ENCODE data around the gene DEFB129.

DEFB129 gene

DNA sequence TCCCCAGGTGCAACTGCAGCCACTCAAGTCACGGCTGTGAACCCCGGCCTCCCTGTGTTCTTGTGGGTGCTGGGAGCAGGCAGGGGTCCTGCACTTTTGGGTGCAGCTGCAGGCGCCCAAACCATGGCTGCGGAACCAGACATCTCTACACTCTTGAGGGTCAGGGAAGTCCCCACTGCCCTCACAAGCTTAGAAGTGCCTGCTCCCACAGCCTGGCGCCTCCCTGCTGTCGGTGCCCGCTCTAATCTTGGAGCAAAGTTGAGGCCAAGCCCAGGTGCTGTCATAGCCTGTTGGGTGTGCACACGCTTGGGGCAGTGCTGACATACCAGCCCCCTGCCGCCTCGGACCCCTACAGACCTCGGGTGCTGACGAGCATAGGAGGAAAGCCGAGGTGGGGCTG is 36.6 kb downstream of the DEFB129 start:
- TF ChIP-seq, protein P1, sequence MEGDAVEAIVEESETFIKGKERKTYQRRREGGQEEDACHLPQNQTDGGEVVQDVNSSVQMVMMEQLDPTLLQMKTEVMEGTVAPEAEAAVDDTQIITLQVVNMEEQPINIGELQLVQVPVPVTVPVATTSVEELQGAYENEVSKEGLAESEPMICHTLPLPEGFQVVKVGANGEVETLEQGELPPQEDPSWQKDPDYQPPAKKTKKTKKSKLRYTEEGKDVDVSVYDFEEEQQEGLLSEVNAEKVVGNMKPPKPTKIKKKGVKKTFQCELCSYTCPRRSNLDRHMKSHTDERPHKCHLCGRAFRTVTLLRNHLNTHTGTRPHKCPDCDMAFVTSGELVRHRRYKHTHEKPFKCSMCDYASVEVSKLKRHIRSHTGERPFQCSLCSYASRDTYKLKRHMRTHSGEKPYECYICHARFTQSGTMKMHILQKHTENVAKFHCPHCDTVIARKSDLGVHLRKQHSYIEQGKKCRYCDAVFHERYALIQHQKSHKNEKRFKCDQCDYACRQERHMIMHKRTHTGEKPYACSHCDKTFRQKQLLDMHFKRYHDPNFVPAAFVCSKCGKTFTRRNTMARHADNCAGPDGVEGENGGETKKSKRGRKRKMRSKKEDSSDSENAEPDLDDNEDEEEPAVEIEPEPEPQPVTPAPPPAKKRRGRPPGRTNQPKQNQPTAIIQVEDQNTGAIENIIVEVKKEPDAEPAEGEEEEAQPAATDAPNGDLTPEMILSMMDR (IDR thresholded peaks at IDR 0.05; ENCODE audit: borderline replicate concordance, control extremely low read depth, extremely low read depth, insufficient read depth, missing control alignments) = no peak
- no peak for DNase-seq (ENCODE audit: low spot score)

DNA sequence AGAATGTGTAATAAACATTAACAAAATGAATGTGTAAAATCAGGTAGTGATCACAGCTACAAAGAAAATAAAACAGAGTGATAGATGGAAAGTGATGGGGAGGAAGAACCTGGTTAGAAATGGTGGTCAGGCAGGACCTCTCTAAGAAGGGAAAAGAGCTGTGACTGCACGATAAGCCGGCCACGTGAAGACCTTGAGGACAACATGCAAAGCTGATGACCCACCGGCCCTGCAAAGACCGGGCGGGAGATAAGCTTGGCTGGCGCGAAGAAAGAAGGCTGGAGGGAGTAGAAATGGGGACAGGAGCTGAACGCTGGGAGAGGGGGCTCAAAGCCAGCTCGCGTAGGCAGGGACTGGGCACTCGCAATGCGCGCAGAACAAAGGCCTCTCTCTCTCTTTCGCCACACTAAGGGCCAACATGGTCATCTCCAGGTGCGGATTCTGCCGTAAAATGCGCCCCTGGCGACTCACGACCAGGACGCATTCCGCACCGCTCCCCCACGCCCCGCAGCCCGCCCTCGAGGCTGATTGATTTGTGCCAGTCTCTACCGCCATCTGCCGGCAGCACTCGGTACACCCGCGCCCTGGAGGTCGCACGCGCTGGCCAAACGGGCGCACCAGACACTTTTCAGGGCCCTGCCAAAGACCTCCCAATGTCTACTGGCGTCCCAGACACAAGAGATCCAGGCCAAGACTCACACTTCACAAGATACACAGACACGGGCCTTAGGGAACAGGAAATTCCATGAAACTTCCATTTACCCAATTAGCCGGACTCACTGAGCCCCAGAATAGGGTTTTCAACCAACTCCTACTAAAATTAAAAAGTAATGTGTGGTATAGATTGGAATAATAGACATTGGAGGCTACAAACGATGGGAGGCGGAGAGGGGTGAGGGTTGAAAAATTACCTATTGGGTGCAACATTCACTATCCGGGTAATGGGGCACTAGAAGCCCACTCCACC is 39.8 kb downstream of the DEFB129 start:
- TF ChIP-seq, protein P1 (IDR thresholded peaks at IDR 0.05; ENCODE audit: borderline replicate concordance, control extremely low read depth, extremely low read depth, insufficient read depth, missing control alignments) = peak; percentile 93
- DNase-seq (ENCODE audit: low spot score) = peak; percentile 92
- in situ Hi-C loops (cut with MboI; ENCODE audit: low sequenced_read_pairs, unreplicated experiment) = no loop called here

More for the DNA sequence above, 36.6 kb downstream of the DEFB129 start:
- in situ Hi-C loops (cut with MboI; ENCODE audit: low sequenced_read_pairs, unreplicated experiment) = no loop called here

DNA sequence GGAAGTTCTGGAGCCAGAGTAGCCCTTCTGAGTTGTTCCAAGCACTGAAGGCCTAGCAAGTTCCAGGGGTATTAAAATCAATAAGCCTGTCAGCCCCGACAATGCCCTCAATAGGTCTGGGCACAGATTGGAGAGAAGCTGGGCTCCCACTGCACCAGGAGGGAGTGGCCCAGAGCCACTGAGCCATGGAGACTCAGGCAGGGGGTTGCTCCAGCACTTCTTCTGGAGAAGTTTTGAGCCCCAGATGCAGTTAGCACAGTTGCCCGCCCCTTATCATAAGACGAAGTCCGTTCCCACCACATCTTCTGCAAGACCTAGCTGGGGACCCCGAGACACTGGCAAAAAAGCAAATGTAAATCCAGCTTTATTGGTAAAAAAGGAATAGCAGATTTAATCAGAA is 43.5 kb downstream of the DEFB129 start:
- in situ Hi-C loops (cut with MboI; ENCODE audit: low sequenced_read_pairs, unreplicated experiment) = no loop called here
- TF ChIP-seq, protein P1 (IDR thresholded peaks at IDR 0.05; ENCODE audit: borderline replicate concordance, control extremely low read depth, extremely low read depth, insufficient read depth, missing control alignments) = no peak
- no peak for DNase-seq (ENCODE audit: low spot score)

DNA sequence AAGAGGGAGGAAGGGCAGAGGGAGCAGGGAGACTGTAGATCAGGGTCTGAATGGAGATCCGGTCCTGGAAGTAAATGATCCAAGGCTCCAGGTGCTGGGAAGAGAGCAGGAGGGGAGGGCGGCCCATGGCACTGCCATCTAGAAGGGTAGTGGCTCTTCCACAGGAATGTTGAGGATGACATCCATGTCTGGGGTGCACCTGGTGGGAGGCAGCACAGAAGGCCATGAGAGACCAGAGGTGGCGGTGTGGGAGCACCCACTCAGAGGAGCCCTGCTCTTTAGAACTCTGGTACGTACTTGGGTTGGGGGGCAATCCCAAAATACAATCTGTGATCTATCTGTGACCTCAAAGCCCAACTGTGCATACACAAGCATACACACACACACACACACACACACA is 44.0 kb downstream of the DEFB129 start:
- TF ChIP-seq, protein P1 (IDR thresholded peaks at IDR 0.05; ENCODE audit: borderline replicate concordance, control extremely low read depth, extremely low read depth, insufficient read depth, missing control alignments) = no peak
- in situ Hi-C loops (cut with MboI; ENCODE audit: low sequenced_read_pairs, unreplicated experiment) = no loop called here
- DNase-seq (ENCODE audit: low spot score) = no peak

DNA sequence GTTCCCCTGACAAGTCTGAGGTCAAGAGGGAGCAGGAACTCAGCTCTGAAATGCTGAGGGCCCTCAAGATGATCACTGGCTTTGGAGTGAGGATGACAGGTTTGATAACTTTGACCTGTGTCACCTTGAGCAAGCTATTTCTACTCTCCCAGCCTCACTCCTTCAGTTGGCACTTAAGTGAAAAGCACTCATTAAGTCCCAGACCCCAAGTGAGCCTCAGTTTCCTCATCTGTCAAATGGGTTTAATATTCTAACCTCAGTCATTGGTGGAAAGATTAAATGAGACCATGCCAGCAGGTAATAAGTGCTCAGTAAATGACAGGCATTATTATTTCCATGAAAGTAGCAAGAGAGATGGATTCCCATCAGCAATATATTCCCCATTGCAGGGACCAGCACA is 44.5 kb downstream of the DEFB129 start:
- no peak for DNase-seq (ENCODE audit: low spot score)
- TF ChIP-seq, protein P1 (IDR thresholded peaks at IDR 0.05; ENCODE audit: borderline replicate concordance, control extremely low read depth, extremely low read depth, insufficient read depth, missing control alignments) = no peak
- in situ Hi-C loops (cut with MboI; ENCODE audit: low sequenced_read_pairs, unreplicated experiment) = no loop called here

DNA sequence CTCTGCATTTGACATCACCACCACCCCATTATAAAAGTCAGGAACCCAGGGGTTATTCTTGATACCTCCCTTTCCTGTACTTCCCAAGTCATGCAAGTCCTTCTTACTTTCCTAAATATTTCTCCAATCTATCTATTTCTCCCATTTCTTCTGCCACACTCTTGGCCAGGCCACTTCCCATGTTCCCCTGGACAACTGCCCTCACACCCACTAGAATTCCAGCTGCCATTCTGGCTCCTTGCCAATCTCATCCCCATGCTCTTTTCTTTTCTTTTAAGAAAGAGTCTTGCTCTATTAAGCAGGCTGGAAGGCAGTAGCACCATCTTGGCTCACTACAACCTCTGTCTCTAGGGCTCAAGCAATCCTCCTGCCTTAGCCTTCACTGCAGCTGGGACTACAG is 45.7 kb downstream of the DEFB129 start:
- TF ChIP-seq, protein P1 (IDR thresholded peaks at IDR 0.05; ENCODE audit: borderline replicate concordance, control extremely low read depth, extremely low read depth, insufficient read depth, missing control alignments) = no peak
- DNase-seq (ENCODE audit: low spot score) = no peak
- in situ Hi-C loops (cut with MboI; ENCODE audit: low sequenced_read_pairs, unreplicated experiment) = no loop called here
